ENCODE measurements around the gene DTNB. TPM values are rescaled to one million over a fixed set of nuclear protein-coding genes. Genes with fewer than 3 reads are reported as not detected.
"Not testable (repeated sequence)": the region's sequence is repeated elsewhere in the genome, so short reads cannot be mapped to it uniquely, and the experiment has no call there.

The DTNB gene
- total RNA-seq, 8 experiments from 2014 or later: 16.9 to 85.0 (median 25.3) TPM

DNA sequence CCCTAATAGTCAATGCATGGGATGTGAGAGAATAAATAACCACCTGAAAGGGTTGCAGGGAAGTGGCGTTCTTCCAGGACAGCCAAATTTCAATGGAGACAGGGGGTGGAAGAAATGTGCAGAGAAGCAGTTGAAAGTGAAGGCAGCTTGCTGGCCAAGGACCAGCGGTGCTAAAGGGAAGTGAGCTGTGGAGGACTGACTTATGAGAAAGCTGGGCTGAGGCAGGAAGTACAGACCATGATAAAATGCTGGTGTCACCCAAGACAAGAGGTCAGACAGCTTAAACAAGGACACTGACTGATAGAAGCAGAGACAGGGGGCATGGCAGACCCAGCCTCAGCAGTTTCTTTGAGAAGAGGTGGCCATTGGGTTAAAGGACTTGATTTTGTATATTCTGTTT, 106.7 kb downstream of the DTNB start:
- ATAC-seq (replicated peaks in 6 of 8): no peak
- in situ Hi-C loops (cut with MboI; ENCODE audit: low pct_unique_long_range_greater_than_20kb in 2 of 9, low sequenced_read_pairs in 9 of 9, unreplicated experiment in 9 of 9): no loop called here
- 50 to 100% (median 90%) methylated on average over 1 to 2 of the region's 2 CpGs; no CpG with 5 or more reads in 2 of the 10 experiments for WGBS, 10 experiments
- Histone ChIP-seq H3K27ac (no peak overlapping the region), H3K4me1 (replicated peaks in 1 of 2) (no peaks in the 10 kb centered on the region), H3K4me3 (no peak overlapping the region)

GRCh38 chr2:25566094-25566493, 107.3 kb downstream of the DTNB start:
- in situ Hi-C loops (cut with MboI; ENCODE audit: low pct_unique_long_range_greater_than_20kb in 2 of 9, low sequenced_read_pairs in 9 of 9, unreplicated experiment in 9 of 9): no loop called here
- no peaks in the 10 kb centered on the region for H3K4me1 ChIP-seq (replicated peaks in 1 of 2)
- no peak overlapping the region for H3K4me3 ChIP-seq
- H3K27ac ChIP-seq: no peak overlapping the region
- no peak for ATAC-seq (replicated peaks in 6 of 8)
- 68 to 100% (median 90%) methylated on average over 1 to 5 of the region's 6 CpGs; no CpG with 5 or more reads in 1 of the 10 experiments for WGBS, 10 experiments

- peak in 1 of 8 experiments; percentile 29 for ATAC-seq (replicated peaks in 6 of 8)
- in situ Hi-C loops (cut with MboI; ENCODE audit: low pct_unique_long_range_greater_than_20kb in 2 of 9, low sequenced_read_pairs in 9 of 9, unreplicated experiment in 9 of 9): no loop called here
Observed at GRCh38 chr2:25561136-25561850, 112.1 kb downstream of the DTNB start.

DNA sequence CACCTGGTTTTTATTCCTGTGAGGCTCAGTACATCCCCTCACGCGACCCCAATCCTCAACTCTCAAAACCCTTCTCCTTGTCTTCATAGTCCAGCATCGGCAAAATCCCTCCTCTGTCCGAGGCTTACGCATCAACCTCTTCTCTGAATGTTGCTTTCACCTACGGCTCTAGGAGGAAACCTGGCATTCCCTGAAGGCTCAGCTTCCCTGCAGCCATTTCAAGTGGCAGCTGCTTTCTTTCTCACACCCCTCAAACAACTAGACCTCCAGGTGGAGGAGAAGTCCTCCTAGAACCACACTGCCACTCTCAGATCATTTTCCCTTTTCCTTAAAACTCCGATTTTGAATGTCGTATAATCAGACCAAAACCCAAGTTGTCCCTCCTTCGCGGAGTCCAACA, 114.2 kb downstream of the DTNB start:
- 91 to 100% (median 95%) methylated on average over 1 to 10 of the region's 10 CpGs for WGBS, 10 experiments
- peaks cover 3 to 18% of the 10 kb centered on the region in 2 donors for H3K4me1 ChIP-seq (replicated peaks in 1 of 2)
- no peak for ATAC-seq (replicated peaks in 6 of 8)

More at GRCh38 chr2:25561136-25561850, 112.1 kb downstream of the DTNB start:
- Histone ChIP-seq H3K4me3 (no peak overlapping the region), H3K4me1 (replicated peaks in 1 of 2) (peaks cover 3 to 18% of the 10 kb centered on the region in 2 donors), H3K27ac (no peak overlapping the region)
- 78 to 100% (median 92%) methylated on average over 1 to 4 of the region's 5 CpGs; no CpG with 5 or more reads in 2 of the 10 experiments for WGBS, 10 experiments

GRCh38 chr2:25558262-25558661, 115.1 kb downstream of the DTNB start:
- Histone ChIP-seq H3K4me3 (no peak overlapping the region), H3K27ac (no peak overlapping the region), H3K4me1 (replicated peaks in 1 of 2) (peaks cover 3 to 18% of the 10 kb centered on the region in 2 donors)
- in situ Hi-C loops (cut with MboI; ENCODE audit: low pct_unique_long_range_greater_than_20kb in 2 of 9, low sequenced_read_pairs in 9 of 9, unreplicated experiment in 9 of 9): no loop called here
- 0 to 100% (median 53%) methylated on average over 1 to 2 of the region's 2 CpGs; no CpG with 5 or more reads in 1 of the 10 experiments for WGBS, 10 experiments
- ATAC-seq (replicated peaks in 6 of 8): peak; percentile 34 to 97 (median 62)

More for the DNA sequence above, 114.2 kb downstream of the DTNB start:
- H3K4me3 ChIP-seq: no peak overlapping the region
- in situ Hi-C loops (cut with MboI; ENCODE audit: low pct_unique_long_range_greater_than_20kb in 2 of 9, low sequenced_read_pairs in 9 of 9, unreplicated experiment in 9 of 9): no loop called here
- no peak overlapping the region for H3K27ac ChIP-seq

DNA sequence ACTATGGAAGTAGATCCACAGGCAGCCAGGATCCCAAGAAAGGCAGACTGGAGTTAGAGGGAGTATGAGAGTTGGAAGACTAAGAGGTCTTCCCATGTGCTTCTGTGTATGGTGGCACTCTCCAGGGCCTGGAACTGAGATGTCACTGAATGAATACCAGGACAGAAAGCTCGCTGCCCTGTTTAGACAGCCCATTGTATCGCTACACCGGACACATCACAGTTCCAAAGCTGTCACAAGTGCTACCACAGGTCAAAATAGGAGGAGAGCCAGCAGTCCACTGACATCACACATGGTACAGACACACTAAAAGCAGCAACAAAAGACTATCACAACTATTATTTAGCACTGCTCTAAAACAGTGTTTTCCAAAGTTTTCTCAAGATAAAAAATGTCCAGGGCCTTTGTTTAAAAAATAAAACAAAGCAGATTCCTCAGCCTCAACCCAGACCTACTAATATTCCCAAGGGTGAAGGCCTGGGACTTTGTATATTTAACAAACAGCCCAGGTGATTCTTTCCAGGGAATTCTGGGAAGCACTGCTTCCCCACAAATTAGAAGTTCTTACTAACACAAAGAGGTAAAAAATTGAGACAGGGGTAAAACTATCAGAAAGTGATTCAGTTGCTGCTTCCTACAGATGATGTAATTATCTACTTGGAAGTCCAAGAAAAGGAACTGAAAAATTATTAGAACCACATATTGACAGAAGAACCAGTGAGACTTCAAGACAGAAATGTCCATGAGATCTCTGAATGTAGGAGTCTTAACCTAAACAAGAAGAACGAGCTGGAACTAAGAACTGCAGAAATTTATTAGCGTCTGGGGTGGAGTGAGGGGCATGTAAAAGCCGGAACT, 116.0 kb downstream of the DTNB start:
- peaks cover 3 to 18% of the 10 kb centered on the region in 2 donors for H3K4me1 ChIP-seq (replicated peaks in 1 of 2)
- in situ Hi-C loops (cut with MboI; ENCODE audit: low pct_unique_long_range_greater_than_20kb in 2 of 9, low sequenced_read_pairs in 9 of 9, unreplicated experiment in 9 of 9): no loop called here
- H3K27ac ChIP-seq: no peak overlapping the region
- ATAC-seq (replicated peaks in 6 of 8): peak in 5 of 8 experiments; percentile 21 to 49 (median 31)
- no peak overlapping the region for H3K4me3 ChIP-seq
- WGBS, 10 experiments: 39 to 92% (median 85%) methylated on average over 2 to 6 of the region's 6 CpGs; no CpG with 5 or more reads in 1 of the 10 experiments

GRCh38 chr2:25552318-25552717, 121.1 kb downstream of the DTNB start:
- peaks cover 0 to 6% of the 10 kb centered on the region in 2 donors for H3K4me1 ChIP-seq (replicated peaks in 1 of 2)
- no peak for ATAC-seq (replicated peaks in 6 of 8)
- no peak overlapping the region for H3K4me3 ChIP-seq
- in situ Hi-C loops (cut with MboI; ENCODE audit: low pct_unique_long_range_greater_than_20kb in 2 of 9, low sequenced_read_pairs in 9 of 9, unreplicated experiment in 9 of 9): no loop called here
- H3K27ac ChIP-seq: no peak overlapping the region
- 83 to 100% (median 98%) methylated on average over 1 to 4 of the region's 4 CpGs; no CpG with 5 or more reads in 1 of the 10 experiments for WGBS, 10 experiments

DNA sequence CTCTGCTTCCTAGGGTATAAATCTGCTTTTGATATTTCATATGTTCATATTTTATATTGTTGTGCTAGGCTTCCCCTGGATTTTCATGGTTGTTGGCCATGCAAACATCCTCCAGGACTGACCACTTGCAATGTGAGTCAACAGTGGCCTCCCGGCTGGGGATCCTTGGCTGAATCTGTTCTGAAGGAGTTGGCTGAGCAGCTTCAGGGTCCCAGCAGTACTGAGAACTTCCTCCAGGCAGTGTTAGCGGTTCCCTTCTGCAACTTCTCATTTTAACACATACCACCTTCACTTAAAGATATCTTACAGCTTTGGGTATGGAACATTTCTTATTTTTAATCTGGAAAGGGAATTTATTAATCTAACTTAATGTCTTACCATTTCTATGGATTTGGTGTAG, 122.1 kb downstream of the DTNB start:
- Histone ChIP-seq H3K4me1 (replicated peaks in 1 of 2) (no peaks in the 10 kb centered on the region), H3K27ac (no peak overlapping the region), H3K4me3 (no peak overlapping the region)
- ATAC-seq (replicated peaks in 6 of 8): no peak
- in situ Hi-C loops (cut with MboI; ENCODE audit: low pct_unique_long_range_greater_than_20kb in 2 of 9, low sequenced_read_pairs in 9 of 9, unreplicated experiment in 9 of 9): no loop called here
- 33 to 100% (median 87%) methylated on average over 1 to 2 of the region's 2 CpGs; no CpG with 5 or more reads in 2 of the 10 experiments for WGBS, 10 experiments

DNA sequence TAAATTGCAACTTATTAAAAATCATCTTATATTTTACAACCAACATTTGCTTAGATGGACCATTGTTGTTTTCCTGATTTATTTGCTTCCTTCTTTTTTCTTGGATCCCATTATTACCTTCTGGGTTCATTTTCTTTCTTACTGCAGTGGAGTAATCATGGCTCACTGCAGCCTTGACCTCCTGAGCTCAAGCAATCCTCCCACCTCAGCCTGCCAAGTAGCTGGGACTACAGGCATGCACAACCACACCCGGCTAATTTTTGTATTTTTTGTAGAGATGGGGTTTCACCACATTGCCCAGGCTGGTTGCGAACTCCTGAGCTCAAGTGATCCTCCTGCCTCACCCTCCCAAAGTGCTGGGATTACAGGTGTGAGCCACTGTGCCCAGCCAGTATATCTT, 123.8 kb downstream of the DTNB start:
- in situ Hi-C loops (cut with MboI; ENCODE audit: low pct_unique_long_range_greater_than_20kb in 2 of 9, low sequenced_read_pairs in 9 of 9, unreplicated experiment in 9 of 9); H3K27ac ChIP-seq; ATAC-seq (replicated peaks in 6 of 8); H3K4me1 ChIP-seq (replicated peaks in 1 of 2); H3K4me3 ChIP-seq: not testable (repeated sequence)
- 63 to 100% (median 83%) methylated on average over 1 to 2 of the region's 2 CpGs; no CpG with 5 or more reads in 4 of the 10 experiments for WGBS, 10 experiments

DNA sequence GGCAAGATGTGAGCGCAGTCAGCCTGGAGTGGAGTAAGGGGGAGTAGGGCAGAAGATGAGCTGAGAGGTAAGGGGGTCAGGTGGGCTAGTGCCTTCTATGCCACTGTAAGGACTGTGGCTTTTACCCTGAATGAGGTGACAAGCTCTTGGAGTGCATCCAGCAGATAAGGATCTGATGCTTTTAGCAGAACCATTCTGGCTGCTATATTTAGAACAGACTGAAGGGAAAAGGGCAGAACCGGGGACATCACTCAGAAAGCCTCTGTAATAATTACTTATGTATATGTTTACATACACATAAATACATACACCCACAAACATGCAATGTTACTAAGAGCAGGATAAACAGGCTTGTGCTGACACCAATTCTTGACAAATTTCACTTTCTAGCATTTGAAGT, 124.8 kb downstream of the DTNB start:
- no peak overlapping the region for H3K4me3 ChIP-seq
- WGBS, 10 experiments: 67 to 100% (median 88%) methylated on average over 1 to 2 of the region's 2 CpGs; no CpG with 5 or more reads in 3 of the 10 experiments
- in situ Hi-C loops (cut with MboI; ENCODE audit: low pct_unique_long_range_greater_than_20kb in 2 of 9, low sequenced_read_pairs in 9 of 9, unreplicated experiment in 9 of 9): no loop called here
- no peak overlapping the region for H3K27ac ChIP-seq
- peak in 3 of 8 experiments; percentile 15 to 61 (median 20) for ATAC-seq (replicated peaks in 6 of 8)
- H3K4me1 ChIP-seq (replicated peaks in 1 of 2): no peaks in the 10 kb centered on the region

DNA sequence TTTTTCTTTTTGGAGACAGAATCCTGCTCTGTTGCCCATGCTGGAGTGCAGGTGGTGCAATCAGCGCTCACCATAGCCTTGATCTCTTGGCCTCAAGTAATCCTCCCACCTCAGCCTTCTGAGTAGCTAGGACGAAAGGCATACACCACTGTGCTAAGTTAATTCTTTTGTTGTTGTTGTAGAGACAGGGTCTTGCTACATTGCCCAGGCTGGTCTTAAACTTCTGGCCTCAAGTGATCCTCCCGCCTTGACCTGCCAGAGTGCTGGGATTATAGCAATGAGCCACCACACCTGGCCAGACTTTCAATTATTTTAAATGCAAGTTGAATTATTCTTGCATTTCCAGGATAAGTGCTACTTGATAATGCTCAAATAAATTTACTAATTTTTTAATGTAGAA, 126.5 kb downstream of the DTNB start:
- H3K4me3 ChIP-seq: no peak overlapping the region
- no peak for ATAC-seq (replicated peaks in 6 of 8)
- no peaks in the 10 kb centered on the region for H3K4me1 ChIP-seq (replicated peaks in 1 of 2)
- 68 to 100% (median 96%) methylated on average over 1 to 3 of the region's 3 CpGs for WGBS, 10 experiments
- in situ Hi-C loops (cut with MboI; ENCODE audit: low pct_unique_long_range_greater_than_20kb in 2 of 9, low sequenced_read_pairs in 9 of 9, unreplicated experiment in 9 of 9): no loop called here
- H3K27ac ChIP-seq: no peak overlapping the region

DNA sequence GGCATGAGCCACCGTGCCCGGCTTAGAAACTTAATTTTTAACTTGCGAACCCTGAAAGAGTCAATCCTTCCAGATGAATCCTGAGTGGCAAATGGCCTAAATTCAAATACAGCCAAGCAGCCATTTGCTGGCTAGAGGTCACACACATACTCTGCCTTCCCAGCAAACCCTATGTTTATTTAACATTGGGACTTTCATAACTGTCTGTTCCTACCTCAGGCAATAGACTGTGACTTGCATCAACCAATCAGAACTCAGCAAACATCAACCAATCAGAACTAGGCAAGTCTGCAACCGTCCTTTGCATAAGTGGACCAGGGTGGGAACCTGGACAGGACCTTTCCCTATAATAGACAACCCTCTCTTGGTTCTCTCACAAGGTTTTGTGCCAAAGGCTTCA, 127.5 kb downstream of the DTNB start:
- in situ Hi-C loops (cut with MboI; ENCODE audit: low pct_unique_long_range_greater_than_20kb in 2 of 9, low sequenced_read_pairs in 9 of 9, unreplicated experiment in 9 of 9): no loop called here
- 85 to 100% (median 96%) methylated on average over 1 to 4 of the region's 4 CpGs; no CpG with 5 or more reads in 2 of the 10 experiments for WGBS, 10 experiments
- no peak overlapping the region for H3K4me3 ChIP-seq

DNA sequence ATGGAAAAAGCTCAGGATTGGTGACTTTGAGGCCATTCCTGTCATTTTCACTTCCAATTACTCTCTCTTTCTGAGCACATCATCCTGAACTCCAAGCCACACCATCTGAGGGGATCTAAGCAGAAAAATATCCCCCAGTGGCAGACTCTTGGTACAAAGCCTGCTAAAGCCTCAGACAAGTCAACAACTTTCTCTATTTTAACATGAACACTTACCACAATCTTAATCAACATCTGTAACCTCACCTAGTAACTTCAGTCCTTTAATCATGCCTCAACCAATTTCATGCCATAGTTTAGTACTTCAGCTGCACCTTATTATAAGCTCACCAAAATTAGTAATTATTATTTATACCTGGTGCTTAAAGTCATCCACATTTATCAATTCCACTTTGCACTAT, 128.9 kb downstream of the DTNB start:
- Histone ChIP-seq H3K4me3 (no peak overlapping the region), H3K4me1 (replicated peaks in 1 of 2) (no peaks in the 10 kb centered on the region), H3K27ac (no peak overlapping the region)
- no peak for ATAC-seq (replicated peaks in 6 of 8)
- in situ Hi-C loops (cut with MboI; ENCODE audit: low pct_unique_long_range_greater_than_20kb in 2 of 9, low sequenced_read_pairs in 9 of 9, unreplicated experiment in 9 of 9): no loop called here

More for the DNA sequence above, 127.5 kb downstream of the DTNB start:
- Histone ChIP-seq H3K27ac (no peak overlapping the region), H3K4me1 (replicated peaks in 1 of 2) (no peaks in the 10 kb centered on the region)
- ATAC-seq (replicated peaks in 6 of 8): no peak
